ENCODE results near the gene NOTCH1.
A peak's percentile ranks its signal among the peaks of the same experiment; 100 is the strongest.

Gene NOTCH1

DNA sequence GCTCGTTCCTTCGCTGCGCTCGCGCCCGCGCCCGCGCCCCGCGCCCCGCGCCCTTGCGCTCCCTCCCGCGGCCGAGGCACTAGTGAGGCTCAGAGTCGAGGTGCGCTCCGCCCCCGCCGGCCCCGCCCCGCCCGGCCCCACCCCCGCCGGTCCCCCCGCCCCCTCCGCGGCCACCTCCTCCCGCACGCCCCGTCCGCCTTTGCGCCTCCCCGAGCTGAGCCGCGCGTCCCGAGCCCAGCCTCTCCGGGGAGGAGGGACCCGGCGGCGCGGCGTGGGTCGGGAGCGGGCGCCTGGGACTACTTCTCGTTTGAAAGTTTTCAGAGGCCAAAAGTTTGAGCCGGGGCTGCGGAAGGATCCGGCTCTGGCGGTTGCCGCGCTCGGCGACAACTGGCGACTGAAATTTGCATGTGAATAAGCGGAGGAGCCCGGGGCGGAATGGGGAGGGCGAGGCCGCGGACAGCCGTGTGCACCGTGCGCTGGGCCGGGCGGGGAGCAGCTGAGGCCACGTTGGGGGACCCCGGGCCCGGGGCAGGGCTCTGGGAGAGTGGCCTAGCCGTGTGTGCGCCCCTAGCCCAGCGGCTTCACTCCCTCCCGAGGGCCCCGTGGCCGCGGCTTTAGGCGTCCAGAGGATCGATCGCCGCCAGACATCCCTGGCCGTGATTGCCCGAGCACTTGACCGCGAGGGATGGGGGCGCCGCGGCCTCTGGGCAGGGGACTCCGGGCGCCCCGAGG is at the start of gene NOTCH1:
TSS of gene NOTCH1 (minus strand) at position 84 of the 732 bp plus-strand sequence. CDS start 262 bp downstream, outside the sequence.
- TF ChIP-seq, protein P1, sequence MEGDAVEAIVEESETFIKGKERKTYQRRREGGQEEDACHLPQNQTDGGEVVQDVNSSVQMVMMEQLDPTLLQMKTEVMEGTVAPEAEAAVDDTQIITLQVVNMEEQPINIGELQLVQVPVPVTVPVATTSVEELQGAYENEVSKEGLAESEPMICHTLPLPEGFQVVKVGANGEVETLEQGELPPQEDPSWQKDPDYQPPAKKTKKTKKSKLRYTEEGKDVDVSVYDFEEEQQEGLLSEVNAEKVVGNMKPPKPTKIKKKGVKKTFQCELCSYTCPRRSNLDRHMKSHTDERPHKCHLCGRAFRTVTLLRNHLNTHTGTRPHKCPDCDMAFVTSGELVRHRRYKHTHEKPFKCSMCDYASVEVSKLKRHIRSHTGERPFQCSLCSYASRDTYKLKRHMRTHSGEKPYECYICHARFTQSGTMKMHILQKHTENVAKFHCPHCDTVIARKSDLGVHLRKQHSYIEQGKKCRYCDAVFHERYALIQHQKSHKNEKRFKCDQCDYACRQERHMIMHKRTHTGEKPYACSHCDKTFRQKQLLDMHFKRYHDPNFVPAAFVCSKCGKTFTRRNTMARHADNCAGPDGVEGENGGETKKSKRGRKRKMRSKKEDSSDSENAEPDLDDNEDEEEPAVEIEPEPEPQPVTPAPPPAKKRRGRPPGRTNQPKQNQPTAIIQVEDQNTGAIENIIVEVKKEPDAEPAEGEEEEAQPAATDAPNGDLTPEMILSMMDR (conservative IDR thresholded peaks at IDR 0.05): no peak
- H3K27ac ChIP-seq: peak within 1 kb of the TSS; percentile 97

DNA sequence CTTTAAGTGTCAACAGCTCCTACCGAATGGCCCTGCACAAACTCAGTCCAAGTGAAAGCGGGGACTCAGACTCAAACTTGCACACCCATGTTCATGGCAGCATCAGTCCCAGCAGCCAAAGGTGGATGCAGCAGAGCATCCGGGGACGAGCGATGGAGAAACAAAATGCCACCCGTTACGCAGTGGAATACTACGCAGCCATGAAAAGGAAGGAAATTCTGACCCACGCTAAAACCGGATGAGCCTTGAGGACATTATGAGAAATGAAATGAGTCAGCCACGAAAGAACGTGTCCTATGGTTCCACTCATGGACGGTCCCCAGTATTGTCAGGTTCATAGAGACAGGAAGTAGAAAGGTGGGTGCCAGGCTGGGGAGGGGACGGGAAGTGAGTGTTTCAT is 48.6 kb upstream of the NOTCH1 start:
- no peak overlapping the region for H3K27ac ChIP-seq
- TF ChIP-seq, protein P1 (conservative IDR thresholded peaks at IDR 0.05): no peak

DNA sequence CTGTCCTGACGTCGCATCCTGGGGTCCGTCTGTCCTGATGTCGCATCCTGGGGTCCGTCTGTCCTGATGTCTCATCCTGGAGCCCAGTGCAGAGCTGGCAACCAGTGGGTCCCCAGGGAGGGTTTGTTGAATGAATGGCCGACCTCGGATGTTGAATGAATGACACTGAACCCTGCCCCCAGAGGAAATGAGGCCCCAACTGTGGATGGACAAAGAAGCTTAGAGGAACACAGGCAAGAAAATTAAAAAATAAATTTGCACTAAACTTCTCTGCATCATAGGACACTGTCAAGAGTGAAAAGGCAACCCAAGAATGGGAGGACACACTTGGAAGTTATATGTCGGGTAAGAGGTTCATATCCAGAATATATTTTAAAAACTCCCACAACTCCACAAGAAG is 47.7 kb upstream of the NOTCH1 start:
- no peak overlapping the region for H3K27ac ChIP-seq
- TF ChIP-seq, protein P1 (conservative IDR thresholded peaks at IDR 0.05): no peak

DNA sequence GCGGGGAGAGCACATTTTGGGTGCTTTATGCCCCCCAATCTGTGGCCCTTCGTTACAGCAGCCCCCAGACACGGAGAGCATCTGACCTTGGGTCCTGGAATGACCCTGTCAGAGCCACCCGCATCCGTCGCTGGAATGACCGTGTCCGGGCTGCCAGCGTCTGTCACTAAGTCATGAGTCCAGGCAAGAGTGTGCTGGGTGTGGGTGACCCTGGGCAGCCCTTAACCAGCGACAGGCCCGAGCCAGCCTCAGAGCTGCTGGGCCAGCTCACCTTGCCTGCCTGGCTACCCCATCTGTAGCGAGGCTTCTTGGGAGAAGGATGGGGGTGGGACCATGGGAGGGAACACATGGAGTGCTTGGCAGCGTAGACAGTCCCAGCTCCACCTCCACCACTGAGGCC is 46.8 kb upstream of the NOTCH1 start:
- H3K27ac ChIP-seq: no peak overlapping the region
- TF ChIP-seq, protein P1 (conservative IDR thresholded peaks at IDR 0.05): no peak

DNA sequence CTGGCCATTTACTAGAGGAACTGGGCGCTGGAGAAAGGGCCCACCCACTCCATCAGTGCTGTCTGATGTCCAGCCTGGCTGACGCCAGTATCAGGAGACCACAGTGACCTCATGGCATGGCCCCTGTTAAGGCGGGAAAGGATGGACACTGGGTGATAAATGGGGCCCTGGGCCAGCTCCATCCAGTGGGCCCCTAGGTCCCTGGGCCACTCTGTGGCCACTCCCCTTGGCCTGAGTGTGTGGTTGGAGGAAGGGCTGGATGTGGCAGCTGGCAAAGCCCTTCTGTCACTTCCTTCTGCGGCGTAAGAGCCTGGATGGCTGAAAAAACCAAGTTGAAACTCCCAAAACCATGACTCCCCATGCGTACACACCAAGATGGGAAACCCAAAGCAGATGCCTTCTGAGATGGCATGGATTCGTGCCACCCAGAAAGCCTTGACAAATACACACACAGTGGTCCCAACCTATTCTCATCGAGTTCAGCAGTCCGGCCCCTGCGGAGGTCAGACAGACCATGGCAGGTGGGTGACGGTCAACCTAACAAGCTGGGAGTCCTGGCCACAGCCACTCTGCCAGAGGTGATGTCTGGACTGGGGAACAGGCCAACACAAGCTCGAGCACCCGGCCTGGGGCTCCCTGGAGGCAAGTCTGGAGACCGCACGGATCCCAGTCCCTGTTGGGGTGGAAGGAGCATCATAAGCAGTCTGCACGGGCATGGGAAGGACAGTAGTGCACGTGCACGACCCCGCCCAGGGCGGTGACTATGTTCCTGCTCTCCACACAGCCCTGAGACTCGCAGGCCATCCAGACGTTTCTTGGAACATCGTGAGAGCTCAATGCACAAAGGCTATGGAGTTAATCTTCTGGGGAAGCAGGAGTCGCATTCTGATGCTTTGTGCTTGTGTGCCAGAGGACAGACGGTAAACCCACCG is 45.2 kb upstream of the NOTCH1 start:
- H3K27ac ChIP-seq: no peak overlapping the region
- TF ChIP-seq, protein P1 (conservative IDR thresholded peaks at IDR 0.05): no peak

DNA sequence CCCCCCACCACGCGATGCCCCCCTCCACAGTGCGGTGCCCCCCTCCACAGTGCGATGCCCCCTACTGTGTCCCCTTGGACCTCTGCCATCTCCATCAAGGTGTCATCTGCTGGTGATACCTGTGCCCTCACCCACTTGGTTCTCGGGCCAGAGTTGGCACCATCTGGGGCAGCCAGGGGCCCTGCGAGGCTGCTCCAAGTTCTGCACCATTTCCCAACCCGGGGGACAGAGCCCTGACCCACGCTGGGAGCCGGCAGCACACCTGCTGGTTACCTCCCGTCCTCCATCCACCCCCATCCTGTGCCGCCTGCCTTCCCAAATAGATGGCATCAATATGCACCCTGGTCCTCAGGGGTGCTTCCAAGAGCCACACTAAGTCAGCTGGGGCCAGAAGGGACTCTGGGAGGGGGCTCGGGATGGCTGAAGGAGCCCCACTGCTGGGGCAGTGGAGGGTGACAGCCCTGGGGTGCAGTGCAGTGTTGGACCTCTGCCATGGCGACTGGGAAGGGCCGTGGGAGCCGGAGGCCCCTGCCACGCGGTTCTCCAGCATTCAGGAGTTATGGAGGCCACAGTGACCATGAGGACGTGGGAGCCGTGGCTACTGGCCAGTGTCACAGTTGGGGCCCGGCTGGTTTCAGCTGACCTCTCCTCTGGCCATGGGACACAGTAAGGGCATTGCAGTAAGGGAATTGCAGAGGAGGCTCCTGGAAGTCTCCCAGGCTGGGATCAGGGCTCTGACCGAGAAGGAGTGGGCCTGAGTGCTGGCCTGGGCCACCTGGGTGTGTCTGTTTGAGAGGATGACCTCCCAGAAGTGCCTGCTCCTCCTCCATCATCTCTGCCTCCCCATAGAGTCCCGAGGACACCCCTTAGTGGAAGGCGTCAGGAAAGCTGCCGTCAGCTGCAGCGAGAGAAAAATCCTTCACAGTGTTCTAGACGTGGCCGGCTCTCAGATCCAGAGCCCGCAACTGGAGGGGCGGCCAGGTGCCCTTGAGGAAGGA is 44.2 kb upstream of the NOTCH1 start:
- no peak overlapping the region for H3K27ac ChIP-seq
- TF ChIP-seq, protein P1 (conservative IDR thresholded peaks at IDR 0.05): no peak

All from VCaP (cell line).